ENCODE measurements around the gene CDH5.

Gene CDH5

GRCh38 chr16:66354034-66354909 is 12.2 kb upstream of the CDH5 start:
- no peak for DNase-seq

DNA sequence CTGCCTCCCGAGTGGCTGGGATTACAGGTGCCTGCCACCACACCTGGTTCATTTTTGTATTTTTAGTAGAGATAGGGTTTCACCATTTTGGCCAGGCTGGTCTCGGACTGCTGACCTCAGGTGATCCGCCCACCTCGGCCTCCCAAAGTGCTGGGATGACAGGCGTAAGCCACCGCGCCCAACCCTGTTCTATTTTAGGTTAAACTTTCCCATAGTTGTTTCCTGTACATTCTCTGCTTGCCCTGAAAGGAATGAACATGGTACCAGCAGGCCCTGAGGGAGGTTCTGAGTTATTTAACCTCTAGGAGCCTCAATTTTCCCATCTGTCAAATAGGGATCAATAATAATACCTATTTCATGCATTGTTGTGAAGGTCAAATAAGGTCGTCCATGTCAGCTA is 11.0 kb upstream of the CDH5 start:
- no peak for DNase-seq

DNA sequence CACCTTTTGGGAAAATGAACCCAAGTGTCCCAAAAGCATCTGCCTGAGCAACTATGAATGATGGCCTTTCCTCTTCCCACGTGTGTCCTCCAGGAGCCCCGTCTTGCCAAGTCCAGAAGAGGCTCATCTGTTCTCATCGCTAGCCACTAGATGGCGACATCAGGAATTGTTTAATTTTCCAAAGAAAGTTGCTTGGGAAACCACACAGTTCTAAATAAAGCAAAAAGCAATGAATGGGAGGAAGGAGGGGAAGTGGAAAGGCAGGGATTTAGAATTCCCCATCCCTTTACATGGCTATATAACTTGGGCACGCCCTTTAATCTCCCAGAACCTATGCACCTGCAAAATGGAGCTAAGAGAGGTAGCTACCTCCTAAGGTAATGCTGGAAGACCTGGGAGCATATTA is 9.0 kb upstream of the CDH5 start:
- DNase-seq = peak; percentile 38

GRCh38 chr16:66358231-66358630 is 8.3 kb upstream of the CDH5 start:
- DNase-seq = no peak

- DNase-seq = no peak
These were observed 7.5 kb upstream of the CDH5 start for GRCh38 chr16:66359012-66359411.

- no peak for DNase-seq
These were observed 6.5 kb upstream of the CDH5 start for GRCh38 chr16:66359811-66360608.

GRCh38 chr16:66360624-66361324 is 5.7 kb upstream of the CDH5 start:
- DNase-seq = no peak

DNA sequence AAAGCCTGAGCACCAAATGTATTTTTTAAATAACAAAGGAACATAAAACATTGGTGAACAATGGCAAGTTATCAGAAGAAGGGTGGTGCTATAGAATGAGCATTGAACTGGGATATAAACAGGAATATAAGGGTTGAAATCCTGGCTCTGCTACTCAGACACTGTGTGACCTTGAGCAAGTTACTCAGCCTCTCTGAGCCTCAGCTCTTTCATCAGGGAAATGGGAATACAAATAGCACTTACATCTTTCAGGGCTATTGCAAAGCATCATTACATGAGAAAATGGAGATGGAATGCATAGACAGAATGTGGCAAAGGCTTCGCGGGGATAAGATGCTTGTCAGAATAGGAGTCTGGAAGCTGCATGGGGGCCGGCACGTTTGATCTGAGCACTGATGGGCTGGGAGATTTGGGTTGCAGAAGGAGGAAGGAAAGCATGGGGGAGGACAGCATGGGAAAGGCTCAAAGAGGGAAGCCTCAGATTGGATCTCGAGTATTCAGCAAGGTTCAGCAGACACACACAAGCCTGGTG is 4.8 kb upstream of the CDH5 start:
- DNase-seq = no peak

- no peak for DNase-seq
These were observed 3.2 kb upstream of the CDH5 start for GRCh38 chr16:66363211-66363777.

GRCh38 chr16:66364117-66364958 is 2.2 kb upstream of the CDH5 start:
- no peak for DNase-seq

- DNase-seq = no peak
These were observed 1.6 kb upstream of the CDH5 start for GRCh38 chr16:66364959-66365306.

GRCh38 chr16:66365651-66366050 is 840 bp upstream of the CDH5 start:
- no peak for DNase-seq

DNA sequence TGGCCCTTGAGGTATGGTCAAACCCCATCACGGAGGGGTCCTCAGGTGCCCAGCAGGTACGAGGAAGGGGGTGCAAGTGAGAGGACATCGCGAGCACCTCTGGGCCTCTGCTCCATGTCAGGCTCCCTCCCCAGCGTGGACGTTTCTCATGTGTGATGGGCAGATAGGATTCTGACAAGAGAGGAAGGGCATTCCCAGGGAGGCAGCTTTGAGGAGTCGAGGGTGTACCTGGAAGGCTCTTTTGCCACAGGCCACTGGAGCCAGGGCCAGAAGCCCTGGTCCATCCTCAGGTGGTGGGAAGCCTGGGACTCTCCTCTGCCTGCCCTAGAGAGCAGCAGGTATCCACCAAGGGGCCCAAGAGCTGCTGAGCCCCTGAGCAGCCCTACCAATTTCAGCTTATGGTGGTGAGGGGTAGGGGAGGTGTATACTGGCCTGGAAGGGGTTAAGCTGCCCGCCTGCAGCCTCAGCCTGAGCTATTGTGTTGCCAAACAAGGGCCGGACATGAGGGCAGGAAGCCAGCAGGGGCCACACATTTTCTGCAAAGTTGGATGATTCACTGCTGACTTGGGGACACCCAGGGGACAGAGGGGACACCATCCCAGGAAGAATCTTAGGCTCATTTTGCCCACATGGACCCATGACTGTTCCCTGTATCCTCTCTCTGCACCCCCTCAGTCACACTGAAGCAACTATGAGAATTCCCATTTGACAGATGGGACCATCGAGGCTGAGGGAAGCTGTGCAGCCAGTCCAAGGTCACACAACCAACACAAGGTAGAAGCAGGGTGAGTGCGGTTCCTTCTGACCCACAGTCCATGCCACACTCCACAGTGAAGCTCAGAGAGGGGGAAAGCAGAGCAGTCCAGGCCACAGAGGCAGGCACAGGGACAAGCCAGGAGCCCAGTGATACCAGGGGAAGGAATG is 1.7 kb downstream of the CDH5 start:
- no peak for DNase-seq

- no peak for DNase-seq
These were observed 2.6 kb downstream of the CDH5 start for GRCh38 chr16:66369055-66369592.

GRCh38 chr16:66370786-66371684 is 4.5 kb downstream of the CDH5 start:
- DNase-seq = no peak

- DNase-seq = no peak
These were observed 5.8 kb downstream of the CDH5 start for GRCh38 chr16:66372078-66372897.

DNA sequence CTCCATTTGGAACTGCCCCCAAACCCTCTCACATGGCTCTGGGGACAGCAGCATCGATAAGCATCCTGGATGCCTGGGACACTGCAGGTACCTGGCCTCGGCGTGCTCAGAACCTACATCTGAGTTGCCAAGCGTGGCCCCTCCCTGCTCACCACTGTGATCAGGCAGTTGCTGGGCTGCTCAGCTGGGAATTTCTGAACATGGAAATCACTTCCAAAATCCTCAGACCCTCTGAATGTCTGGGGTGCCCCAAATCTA is 6.3 kb downstream of the CDH5 start:
- no peak for DNase-seq

DNA sequence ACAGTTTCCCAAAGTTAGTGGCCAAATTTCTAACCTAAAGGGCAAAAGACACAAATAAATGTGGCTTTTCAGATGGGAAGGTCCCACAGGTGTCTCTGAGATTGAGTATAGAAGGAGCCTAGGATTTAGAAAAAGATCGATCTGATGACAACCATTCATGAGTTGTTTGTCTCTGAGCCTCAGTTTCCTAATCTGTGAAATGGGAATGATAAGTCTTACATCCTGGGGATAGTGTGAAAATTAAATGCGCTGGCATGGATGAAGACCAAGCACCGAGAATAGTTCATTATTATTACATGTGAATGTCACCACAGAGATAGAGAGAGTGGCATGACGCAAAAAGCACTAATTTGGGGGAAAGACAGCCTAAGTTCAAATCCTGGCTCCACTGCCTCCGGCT is 7.2 kb downstream of the CDH5 start:
- DNase-seq = no peak

DNA sequence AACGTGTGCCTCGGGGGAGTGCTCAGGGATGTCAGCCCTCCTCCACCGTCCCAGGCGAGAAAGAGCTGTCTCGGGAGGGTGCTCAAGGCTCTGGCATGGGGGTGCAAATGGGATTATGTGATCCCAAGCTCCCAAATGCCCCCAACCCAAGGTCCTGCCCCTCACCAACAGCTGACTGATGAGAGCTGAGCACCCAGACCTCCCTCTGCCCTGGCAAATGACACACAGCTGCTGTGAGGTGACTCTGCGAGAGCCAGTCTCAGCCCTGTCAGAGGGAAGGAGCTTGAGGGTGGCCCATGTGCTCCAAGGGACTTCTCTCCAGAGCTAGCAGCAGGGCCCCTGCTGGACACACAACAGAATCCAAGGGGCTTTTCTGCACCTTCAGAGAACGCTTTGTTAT is 7.7 kb downstream of the CDH5 start:
- DNase-seq = no peak

Measured in CD4-positive, alpha-beta T cell treated with Interleukin-4 for 4 hours (primary cell).